ENCODE measurements around the gene SEPTIN10.
"Not testable (repeated sequence)": the region's sequence is repeated elsewhere in the genome, so short reads cannot be mapped to it uniquely, and the experiment has no call there.

SEPTIN10 gene

DNA sequence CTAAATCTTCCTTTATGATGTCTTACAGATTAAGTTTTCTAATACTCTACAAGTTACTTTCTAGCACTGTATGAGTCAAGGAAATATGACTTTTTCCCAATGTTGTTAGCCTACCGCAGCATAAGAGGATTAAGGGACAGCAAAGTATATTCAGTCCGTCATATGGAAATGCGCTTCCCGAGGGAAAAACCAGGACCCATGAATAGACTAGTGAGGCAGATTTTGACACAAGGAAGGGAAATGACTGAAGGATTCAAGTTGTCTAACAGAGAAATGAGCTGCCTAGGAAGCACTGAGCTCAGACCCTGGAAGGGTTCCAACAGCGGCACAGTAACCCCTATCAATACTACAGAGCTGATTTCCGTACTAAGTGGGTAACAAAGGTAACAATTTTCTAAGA lies 12.0 kb downstream of the SEPTIN10 start:
- DNase-seq (ENCODE audit: low read depth), result no peak

DNA sequence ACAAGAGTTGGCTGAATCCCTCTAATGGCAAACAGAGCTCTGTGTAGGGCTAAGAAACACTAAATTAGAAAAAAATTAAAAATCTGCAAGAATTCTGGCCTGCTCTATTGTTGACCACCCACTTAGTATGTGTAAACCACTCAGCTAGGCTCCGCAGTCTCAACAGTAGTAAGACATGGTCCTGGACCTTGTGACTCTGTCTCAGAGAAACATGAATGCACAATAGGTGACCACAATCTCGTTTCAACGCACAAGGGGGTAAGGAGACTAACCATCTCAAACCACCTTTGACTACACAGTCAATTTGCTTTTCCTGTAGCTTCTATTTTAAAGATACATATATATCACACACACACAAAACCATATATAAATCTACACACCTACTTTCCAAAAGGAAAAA lies 16.5 kb downstream of the SEPTIN10 start:
- no peak for DNase-seq (ENCODE audit: low read depth)

DNA sequence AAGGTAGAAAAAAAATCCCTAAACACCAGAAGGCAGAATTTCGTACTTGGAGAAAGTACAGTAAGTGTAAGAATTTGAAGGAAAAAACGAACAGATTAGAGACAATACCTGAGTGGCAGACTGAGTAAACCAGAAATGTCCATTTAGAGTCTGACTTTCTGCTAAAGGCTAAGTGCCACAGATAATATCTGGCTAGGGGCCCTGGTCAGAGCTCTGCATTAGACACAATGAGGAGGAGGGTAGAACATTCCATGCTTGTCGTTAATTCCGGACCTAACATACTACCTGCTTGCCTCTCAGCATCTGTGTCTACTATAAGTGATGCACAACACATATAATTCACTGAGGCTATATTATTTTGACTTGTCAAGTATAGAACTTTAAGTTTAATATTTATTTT lies 18.1 kb downstream of the SEPTIN10 start:
- DNase-seq (ENCODE audit: low read depth), result no peak

DNA sequence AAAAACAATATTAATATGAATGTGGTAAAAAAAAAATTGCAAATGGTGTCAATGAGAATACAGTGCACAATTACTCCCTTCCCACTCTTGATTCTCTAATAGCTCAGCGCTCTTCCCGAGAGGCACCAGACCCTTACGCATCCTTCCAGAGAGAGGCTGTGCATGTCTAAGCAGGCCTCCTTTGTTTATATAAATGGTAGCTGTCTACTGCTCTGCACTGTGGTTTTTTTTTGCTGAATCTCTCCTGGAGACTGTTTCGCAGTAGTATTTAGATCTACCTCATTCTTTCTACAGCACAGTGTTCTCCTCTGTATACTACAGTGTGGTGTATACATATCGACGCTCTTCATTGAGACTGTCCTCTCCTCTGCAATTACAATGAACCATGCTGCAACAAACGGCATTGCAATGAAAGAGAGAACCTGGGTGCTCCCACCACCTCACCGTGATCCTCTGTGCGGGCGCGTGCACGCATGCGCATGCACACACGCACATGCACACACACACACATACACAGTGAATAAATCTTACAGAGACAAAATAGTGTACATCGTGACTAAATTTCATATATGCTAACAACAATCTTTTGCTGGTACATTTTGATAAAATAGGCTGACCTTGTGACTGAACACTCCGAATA lies 19.4 kb downstream of the SEPTIN10 start:
- no peak for DNase-seq (ENCODE audit: low read depth)

DNA sequence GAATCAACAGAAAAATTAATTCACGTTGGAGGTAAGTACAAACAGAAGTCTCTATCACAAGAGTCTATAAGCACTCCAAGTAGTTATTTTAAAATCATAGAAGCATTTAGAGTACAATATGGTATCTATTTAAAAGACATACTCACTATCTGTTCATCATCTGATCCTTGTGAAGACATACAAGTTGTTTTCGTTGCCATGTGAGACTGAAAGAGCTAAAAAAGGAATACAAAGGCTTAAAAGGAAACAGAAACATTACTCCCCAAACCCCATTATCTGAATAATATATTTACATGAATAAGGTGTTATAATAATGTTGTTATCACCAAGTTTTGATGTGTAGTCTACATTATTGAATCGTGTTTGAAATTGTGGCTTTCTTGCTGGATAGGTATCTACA lies 20.9 kb downstream of the SEPTIN10 start:
- no peak for DNase-seq (ENCODE audit: low read depth)

DNA sequence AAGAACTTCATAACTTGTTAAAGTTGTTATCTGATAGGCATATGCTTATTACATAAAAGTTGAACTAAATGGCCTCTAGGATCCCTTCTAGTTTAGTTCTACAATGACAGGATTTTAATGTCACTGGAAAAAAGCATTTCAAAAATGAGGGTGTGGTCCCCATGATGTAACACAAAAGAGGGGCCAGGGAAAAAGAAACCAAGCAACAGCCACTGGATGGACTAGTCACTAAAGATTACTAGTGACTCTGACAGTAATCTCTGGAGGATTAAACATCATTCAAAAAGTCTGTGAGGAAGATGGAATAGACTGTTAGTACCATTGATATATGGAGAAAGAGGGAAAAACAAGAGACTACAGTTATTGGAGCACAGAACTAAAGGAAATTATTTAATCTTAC lies 22.6 kb downstream of the SEPTIN10 start:
- no peak for DNase-seq (ENCODE audit: low read depth)

DNA sequence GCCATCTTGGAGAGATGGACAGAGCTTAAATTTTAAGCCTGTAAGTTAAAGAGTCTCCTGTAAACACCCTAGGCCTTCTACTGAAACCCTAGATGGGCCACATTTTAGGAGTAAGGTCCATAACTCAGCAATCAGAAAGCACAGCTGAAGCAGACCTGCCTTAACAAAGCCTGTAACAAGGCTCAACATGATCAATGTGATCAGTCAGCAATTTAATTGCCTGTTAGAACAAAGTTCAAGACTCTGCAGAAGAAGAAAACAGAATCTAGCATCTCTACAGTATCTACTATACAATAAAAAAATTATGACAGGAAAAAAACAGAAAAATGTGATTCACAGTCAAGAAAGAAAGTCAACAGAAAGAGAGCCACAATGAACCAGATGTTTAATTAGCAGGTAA lies 27.1 kb downstream of the SEPTIN10 start:
- DNase-seq (ENCODE audit: low read depth), result no peak

DNA sequence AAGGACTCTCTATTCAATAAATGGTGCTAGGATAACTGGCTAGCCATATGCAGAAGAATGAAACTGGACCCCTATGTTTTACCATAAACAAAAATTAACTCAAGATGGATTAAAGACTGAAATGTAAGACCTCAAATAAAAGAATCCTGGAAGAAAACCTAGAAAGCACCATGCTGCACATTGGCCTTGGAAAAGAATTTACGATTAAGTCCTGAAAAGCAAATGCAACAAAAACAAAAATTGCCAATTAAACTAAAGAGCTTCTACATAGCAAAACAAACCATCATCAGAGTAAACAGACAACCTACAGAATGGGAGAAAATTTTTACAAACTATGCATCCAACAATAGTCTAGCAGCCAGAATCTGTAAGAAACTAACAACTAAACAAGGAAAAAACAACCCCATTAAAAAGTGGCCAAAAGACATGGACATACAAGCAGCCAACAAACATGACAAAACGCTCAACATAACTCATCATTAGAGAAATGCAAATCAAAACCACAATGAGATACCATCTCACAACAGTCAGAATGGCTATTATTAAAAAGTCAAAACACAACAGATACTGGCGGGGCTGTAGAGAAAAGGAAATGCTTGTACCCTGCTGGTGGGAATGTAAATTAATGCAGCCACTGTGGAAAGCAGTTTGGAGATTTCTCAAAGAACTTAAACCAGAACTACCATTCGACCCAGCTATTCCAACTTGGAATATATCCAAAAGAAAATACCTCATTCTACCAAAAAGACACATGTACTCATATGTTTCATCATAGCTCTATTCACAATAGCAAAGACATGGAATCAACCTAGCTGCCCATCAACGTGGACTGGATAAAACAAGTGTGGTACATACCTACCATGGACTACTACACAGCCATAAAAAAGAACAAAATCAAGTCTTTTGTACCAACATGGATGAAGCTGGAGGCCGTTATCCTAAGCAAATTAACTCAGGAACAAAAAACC lies 30.6 kb downstream of the SEPTIN10 start:
- no peak for DNase-seq (ENCODE audit: low read depth)

DNA sequence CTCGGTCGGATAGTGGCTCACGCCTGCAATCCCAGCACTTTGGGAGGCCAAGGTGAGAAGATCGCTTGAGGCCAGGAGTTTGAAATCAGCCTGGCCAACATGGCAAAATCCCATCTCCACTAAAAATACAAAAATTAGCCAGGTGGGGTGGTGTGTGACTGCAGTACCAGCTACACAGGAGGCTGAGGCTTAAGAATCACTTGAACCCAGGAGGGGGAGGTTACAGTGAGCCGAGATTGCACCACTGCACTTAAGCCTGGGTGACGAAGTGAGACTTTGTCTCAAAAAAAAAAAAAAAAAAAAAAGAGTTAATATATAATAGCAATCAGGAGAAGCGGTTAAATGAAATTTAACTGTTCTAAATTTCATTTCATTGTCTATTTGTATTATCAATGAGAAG lies 36.1 kb downstream of the SEPTIN10 start:
- DNase-seq (ENCODE audit: low read depth), result not testable (repeated sequence)

DNA sequence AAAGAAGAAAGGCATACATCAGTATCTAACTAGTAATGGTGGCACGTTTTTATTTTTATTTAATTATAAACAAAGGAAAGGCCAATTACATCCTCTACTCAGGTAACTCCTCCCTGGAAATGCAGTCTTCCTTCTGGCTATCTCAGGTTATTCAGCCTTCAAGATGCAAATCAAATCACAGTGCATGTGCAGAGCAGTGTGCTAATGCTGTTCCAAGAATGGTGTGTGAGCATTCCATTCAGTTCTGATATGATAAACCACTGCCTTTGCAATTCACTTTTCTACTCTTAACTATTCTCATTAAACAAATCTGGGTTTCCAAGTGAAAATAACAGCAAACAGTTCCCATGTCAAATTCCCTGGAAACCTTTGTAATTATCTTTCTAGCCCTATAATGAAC lies 38.4 kb downstream of the SEPTIN10 start:
- no peak for DNase-seq (ENCODE audit: low read depth)

DNA sequence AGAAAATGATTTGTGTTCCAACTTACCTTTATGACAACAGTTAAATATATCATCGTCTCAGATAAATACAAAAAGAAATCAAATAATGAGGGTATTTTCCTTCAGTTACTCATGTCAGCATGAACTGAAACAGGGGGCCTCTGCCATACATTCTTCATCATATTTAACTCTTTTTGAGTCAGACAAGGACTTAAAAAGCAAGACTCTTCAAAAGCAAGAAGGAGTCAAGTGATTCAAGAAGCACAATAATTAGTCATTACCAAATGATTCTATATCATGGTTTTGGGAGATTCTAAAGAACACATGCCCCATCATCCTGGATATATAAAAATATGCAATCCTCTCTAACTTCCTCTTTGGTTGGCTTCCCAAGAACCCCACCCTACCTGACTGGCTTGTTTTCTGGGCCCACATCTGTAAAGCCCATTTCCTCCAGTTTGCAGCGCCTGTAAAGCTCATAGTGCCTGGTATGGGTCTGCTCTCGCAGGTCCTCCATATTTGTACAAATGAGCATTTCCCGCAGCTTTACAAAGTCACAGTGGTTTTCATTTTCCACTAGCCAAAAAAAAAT lies 49.7 kb downstream of the SEPTIN10 start:
- no peak for DNase-seq (ENCODE audit: low read depth)

DNA sequence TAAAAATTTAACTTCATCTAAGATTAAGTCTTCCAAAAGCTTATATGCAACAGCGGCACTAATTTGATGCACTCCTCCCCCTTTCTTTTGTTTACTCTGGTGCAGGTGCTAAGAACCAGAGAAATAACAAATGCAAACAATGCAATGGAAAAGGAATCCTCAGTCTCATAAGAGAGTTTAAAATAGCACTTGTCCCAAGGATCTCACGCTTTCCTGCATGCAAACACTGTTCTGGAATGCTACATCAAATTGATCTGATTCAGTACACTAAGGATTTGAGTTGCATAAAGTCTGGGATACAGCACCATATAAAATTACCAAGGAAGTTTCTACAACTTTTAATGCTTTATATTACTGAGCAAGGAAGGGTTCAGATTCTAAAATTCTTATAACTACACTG lies 50.5 kb downstream of the SEPTIN10 start:
- no peak for DNase-seq (ENCODE audit: low read depth)

DNA sequence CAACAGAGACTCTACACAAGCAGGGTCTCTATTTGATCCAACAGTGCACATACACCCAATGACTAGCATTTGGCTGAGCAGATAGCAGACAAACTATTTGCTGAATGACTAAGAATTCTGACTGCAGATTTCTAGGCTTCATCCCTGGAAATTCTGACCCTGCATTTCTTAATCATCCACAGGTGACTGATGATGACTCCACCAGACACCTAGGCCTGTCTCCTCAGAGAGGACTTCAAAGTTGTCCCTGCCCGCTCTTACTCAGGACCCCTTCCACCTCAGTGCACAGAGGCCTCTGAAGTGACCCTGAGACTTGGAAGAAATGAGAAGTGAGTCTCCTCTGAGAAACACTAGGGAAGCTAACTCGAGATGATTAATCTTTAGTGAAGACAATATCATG lies 51.3 kb downstream of the SEPTIN10 start:
- DNase-seq (ENCODE audit: low read depth), result no peak

DNA sequence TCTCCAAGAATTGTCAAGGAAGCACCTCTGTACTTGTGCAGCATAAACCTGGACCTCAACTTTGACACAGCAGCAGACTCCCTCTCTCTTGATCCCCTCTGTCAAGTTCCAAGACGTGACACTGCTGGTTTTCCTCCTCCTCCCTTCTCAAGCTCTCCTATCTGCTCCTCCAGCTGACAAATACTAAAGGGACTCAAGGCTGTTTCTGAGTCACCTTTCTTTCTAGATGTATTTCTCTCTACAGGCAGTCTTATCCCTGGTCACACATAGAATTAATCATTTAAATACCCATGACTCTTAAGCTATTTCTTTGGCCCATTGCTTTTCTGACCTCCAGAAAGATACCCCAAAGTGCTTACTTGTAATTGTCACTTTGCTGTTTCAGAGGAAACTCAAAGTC lies 53.5 kb downstream of the SEPTIN10 start:
- DNase-seq (ENCODE audit: low read depth), result no peak

DNA sequence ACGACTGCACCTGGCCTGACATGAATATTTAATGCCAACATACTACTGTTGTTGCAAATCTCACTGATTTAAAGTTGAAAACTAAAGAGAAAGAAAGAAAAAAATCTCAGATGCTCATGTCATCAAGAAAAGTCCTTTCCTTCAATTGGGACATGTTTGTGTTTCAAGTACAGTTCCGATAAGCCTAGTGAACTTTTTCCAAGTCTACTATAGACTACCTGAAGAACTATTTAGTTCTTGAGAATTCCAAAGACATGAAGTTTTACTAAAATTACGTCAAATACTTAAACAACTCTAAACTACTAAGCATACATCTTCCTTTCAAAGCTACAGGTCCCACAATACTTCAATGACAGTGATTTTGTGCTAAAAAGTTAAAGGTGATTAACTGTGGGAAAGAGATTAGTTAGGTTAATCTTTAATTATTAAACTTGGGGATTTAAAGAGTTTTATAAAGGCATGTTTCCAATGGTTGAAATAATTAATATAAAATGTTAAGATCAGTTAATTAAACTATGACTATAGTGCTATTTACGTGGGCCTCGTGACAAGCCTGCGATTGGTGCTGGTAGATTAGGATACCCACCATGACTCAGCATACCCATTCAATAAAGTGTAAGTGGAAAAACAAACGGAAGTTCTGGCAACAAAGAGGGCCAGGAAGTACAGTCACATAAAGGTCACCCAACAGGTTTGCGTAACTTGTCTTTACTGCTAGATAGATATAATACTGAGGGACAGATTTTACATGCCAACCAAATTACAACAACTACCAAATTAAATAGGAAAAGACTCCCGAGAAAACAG lies 55.5 kb downstream of the SEPTIN10 start:
- peak; percentile 22 for DNase-seq (ENCODE audit: low read depth)

DNA sequence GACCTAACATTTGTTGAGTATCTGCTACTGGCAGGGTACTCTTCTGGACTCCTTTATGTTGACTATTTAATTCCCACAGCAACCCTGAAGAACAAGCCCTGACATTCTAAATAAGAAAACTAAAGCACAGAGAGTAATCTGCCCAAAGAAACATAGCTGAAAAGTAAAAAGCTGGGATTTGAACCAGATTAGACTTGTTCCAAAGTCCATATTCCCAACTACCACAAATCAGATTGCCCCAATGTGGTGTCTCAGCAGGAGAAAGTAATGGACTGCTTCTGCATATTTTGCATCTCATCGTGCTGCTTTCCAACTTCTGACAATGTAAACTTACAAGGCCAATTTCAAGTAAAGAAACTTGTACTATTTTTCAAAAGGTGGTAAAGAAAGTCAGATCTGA lies 56.5 kb downstream of the SEPTIN10 start:
- DNase-seq (ENCODE audit: low read depth), result no peak

DNA sequence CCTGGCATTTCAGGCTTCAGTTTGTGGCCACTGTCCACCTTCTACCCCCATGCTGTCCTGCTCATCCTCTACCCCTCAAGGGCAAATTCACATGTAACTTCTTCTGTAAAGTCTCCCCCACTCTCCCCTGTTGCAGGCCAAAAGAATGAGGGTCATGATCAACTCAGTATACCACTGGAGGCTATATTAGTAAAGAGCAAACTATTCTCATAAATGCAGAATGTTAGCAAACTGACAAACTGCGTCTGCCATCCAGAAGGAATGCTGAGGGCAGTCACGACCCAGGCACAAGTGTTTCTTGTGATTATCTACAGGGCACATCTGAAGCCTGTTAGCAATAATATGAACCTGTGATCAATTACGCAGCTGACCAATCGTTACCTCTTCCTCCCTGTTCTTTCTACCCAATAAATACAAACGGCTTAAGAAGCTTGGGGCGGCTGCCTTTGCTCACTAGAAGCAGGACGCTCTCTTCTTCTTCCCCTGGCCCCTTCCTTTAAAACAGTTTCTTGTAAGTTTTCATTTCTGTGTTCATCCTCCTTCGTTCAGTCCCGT lies 58.3 kb downstream of the SEPTIN10 start:
- DNase-seq (ENCODE audit: low read depth), result no peak

DNA sequence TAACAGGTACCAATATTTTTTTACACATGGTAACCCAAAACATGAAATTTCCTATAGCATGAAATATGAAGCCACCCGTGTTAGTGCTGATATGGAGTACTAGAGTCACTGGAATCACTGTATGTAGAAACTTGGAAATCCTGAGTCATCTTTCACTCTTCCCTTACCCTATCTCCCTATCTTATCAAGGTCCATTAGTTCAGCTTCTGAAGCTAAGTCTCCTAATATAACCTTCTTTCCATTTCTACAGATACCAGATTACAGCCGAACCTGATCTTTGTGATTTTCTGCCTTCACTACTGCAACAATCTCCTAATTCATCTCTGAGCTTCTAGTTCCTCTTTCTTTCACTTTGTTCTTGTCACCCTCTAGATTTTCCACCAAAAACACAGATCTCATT lies 59.0 kb downstream of the SEPTIN10 start:
- no peak for DNase-seq (ENCODE audit: low read depth)

DNA sequence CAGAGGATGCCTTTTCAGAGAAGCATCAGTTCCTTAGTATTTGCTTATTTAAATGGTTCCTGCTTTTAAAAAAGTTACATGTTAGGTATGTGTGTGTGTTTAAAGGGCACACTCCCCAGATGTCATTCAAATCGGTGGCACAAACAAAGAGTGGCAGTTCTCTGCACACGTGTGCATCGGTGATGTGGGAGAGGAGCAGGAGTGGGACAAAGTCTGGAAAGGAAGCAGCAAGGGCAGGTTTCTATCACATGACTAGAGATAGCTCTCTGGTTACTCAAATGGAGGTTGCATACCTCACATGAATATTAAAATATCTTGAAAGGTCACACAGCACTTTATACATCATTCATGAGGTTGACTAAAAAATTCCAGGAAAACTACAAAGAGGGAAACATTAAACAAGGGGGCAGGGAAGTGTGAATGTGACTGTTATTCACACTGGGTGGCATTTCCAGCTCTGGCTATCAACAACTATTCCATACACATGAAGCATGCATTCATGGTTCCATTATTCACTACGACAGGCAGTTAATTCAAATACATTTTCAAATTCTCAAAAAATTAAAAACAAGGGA lies 64.7 kb downstream of the SEPTIN10 start:
- DNase-seq (ENCODE audit: low read depth), result no peak

DNA sequence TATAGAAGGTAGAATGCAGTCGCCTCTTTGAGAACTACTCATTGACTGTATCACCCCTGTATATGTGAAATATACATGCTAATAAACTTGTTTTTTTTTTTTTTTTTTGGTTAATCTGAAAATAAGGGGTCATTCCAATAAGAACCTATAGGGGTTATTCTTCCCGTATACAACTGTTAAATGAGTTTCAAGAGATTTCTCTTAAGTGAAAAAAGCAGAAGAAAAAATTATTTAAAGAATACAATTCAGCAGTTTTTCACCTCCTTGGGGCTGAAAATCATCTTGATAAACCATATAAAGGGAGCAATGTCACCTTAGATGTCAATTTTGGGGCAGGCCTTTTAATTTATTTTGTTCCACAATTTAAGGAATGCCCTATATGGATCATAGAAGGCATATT lies 66.5 kb downstream of the SEPTIN10 start:
- no peak for DNase-seq (ENCODE audit: low read depth)

DNA sequence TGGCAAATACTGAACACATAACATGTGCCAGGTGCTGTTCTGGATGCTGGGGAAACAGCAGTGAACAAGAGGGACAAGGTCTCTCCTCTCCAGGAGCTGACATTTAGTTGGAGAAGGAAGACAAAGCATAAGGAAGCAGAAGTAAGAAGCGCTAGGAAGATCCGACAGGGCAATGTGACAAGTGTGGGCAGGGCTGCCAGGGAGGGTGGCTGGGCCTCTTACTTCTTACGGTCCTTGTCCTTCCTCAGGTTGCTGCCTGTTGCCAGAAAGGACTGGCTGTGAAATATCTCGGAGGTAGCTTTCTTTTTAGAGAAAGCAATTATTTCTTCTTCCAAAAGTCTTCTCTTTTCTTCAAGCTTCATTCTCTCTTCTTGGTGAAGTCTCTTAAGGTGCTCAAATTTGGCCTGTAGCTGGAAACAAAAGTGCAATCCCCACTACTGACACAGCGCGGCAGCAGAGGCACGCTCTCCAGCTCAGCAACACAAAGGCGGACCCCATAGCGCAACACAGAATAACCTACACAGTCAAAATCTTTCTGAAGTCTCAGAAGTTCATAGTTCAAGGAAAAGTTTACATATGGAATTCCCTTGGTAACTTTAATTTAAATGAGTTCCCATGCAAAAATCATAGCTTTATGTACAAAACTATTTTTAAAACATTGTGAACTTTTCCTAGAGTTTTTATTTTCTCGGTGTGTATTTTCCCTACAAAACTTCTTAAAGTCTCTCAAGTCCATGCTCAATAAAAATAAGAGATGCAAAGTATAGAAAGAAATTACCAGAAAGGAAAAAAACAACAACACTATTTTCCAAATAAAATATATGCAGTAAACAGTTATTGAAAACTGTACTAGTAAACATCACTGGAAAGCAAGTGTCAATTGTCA lies 67.7 kb downstream of the SEPTIN10 start:
- peak; percentile 27 for DNase-seq (ENCODE audit: low read depth)
